ENCODE measurements around the gene PYCR2. TPM values are rescaled to one million over a fixed set of nuclear protein-coding genes. Genes with fewer than 3 reads are reported as not detected.

The PYCR2 gene
- polyA plus RNA-seq, 1 donor from 2014 or later, result 51.5 TPM

GRCh38 chr1:225949041-225949440 lies 25.0 kb upstream of the PYCR2 start:
- Histone ChIP-seq H3K4me2 (ENCODE audit: low read length) (no peak overlapping the region), H3K36me3 (ENCODE audit: insufficient read depth, low read length) (no peaks in the 10 kb centered on the region), H3K79me2 (replicated peaks; ENCODE audit: insufficient read depth, low read length) (no peaks in the 10 kb centered on the region), H3K9ac (ENCODE audit: low read length) (no peak overlapping the region), H3K27ac (ENCODE audit: low read length) (no peak overlapping the region), H4K20me1 (ENCODE audit: insufficient read depth) (no peaks in the 10 kb centered on the region), H3F3A (ENCODE audit: insufficient read depth, low read length, poor library complexity, severe bottlenecking) (no peaks in the 10 kb centered on the region), H3K9me3 (ENCODE audit: low read length) (no peaks in the 10 kb centered on the region), H3K9me2 (ENCODE audit: insufficient read depth, low read length) (no peaks in the 10 kb centered on the region), H2AFZ (ENCODE audit: low read depth, low read length) (no peak overlapping the region), H3K4me3 (ENCODE audit: low read length) (no peak overlapping the region), H3K27me3 (ENCODE audit: insufficient read depth, low read depth, low read length) (no peaks in the 10 kb centered on the region)
- TF ChIP-seq POLR2AphosphoS5 (IDR thresholded peaks at IDR 0.05), result no peak
- TF ChIP-seq TAF1 (IDR thresholded peaks at IDR 0.05; ENCODE audit: low read depth), result no peak
- TF ChIP-seq MXI1 (conservative IDR thresholded peaks at IDR 0.05; ENCODE audit: poor library complexity, severe bottlenecking), result no peak
- no peak for TF ChIP-seq EP300 (conservative IDR thresholded peaks at IDR 0.05; ENCODE audit: poor library complexity, severe bottlenecking)
- TF ChIP-seq RAD21 (conservative IDR thresholded peaks at IDR 0.05), result no peak
- TF ChIP-seq SMC3 (conservative IDR thresholded peaks at IDR 0.05; ENCODE audit: poor library complexity), result no peak
- TF ChIP-seq, protein P1, sequence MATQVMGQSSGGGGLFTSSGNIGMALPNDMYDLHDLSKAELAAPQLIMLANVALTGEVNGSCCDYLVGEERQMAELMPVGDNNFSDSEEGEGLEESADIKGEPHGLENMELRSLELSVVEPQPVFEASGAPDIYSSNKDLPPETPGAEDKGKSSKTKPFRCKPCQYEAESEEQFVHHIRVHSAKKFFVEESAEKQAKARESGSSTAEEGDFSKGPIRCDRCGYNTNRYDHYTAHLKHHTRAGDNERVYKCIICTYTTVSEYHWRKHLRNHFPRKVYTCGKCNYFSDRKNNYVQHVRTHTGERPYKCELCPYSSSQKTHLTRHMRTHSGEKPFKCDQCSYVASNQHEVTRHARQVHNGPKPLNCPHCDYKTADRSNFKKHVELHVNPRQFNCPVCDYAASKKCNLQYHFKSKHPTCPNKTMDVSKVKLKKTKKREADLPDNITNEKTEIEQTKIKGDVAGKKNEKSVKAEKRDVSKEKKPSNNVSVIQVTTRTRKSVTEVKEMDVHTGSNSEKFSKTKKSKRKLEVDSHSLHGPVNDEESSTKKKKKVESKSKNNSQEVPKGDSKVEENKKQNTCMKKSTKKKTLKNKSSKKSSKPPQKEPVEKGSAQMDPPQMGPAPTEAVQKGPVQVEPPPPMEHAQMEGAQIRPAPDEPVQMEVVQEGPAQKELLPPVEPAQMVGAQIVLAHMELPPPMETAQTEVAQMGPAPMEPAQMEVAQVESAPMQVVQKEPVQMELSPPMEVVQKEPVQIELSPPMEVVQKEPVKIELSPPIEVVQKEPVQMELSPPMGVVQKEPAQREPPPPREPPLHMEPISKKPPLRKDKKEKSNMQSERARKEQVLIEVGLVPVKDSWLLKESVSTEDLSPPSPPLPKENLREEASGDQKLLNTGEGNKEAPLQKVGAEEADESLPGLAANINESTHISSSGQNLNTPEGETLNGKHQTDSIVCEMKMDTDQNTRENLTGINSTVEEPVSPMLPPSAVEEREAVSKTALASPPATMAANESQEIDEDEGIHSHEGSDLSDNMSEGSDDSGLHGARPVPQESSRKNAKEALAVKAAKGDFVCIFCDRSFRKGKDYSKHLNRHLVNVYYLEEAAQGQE (IDR thresholded peaks at IDR 0.05; ENCODE audit: borderline replicate concordance), result no peak
- no peak for TF ChIP-seq EZH2 (IDR thresholded peaks at IDR 0.05; ENCODE audit: borderline replicate concordance, insufficient read depth, low read length, poor library complexity, severe bottlenecking)

GRCh38 chr1:225946803-225947202 lies 22.8 kb upstream of the PYCR2 start:
- TF ChIP-seq POLR2AphosphoS5 (IDR thresholded peaks at IDR 0.05) (no peak), EZH2 (IDR thresholded peaks at IDR 0.05; ENCODE audit: borderline replicate concordance, insufficient read depth, low read length, poor library complexity, severe bottlenecking) (no peak), TAF1 (IDR thresholded peaks at IDR 0.05; ENCODE audit: low read depth) (no peak), EP300 (conservative IDR thresholded peaks at IDR 0.05; ENCODE audit: poor library complexity, severe bottlenecking) (no peak), MXI1 (conservative IDR thresholded peaks at IDR 0.05; ENCODE audit: poor library complexity, severe bottlenecking) (no peak), SMC3 (conservative IDR thresholded peaks at IDR 0.05; ENCODE audit: poor library complexity) (no peak), RAD21 (conservative IDR thresholded peaks at IDR 0.05) (no peak)
- TF ChIP-seq, protein P2, sequence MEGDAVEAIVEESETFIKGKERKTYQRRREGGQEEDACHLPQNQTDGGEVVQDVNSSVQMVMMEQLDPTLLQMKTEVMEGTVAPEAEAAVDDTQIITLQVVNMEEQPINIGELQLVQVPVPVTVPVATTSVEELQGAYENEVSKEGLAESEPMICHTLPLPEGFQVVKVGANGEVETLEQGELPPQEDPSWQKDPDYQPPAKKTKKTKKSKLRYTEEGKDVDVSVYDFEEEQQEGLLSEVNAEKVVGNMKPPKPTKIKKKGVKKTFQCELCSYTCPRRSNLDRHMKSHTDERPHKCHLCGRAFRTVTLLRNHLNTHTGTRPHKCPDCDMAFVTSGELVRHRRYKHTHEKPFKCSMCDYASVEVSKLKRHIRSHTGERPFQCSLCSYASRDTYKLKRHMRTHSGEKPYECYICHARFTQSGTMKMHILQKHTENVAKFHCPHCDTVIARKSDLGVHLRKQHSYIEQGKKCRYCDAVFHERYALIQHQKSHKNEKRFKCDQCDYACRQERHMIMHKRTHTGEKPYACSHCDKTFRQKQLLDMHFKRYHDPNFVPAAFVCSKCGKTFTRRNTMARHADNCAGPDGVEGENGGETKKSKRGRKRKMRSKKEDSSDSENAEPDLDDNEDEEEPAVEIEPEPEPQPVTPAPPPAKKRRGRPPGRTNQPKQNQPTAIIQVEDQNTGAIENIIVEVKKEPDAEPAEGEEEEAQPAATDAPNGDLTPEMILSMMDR (IDR thresholded peaks at IDR 0.05; ENCODE audit: poor library complexity, severe bottlenecking), result no peak
- TF ChIP-seq, protein P1 (IDR thresholded peaks at IDR 0.05; ENCODE audit: borderline replicate concordance), result no peak
- no peak overlapping the region for H3K4me3 ChIP-seq (ENCODE audit: low read length)

More at GRCh38 chr1:225946803-225947202, 22.8 kb upstream of the PYCR2 start:
- Histone ChIP-seq H3K9ac (ENCODE audit: low read length) (no peak overlapping the region), H3K27me3 (ENCODE audit: insufficient read depth, low read depth, low read length) (no peaks in the 10 kb centered on the region), H3K9me3 (ENCODE audit: low read length) (no peaks in the 10 kb centered on the region), H4K20me1 (ENCODE audit: insufficient read depth) (no peaks in the 10 kb centered on the region), H3K4me2 (ENCODE audit: low read length) (no peak overlapping the region), H2AFZ (ENCODE audit: low read depth, low read length) (no peak overlapping the region), H3F3A (ENCODE audit: insufficient read depth, low read length, poor library complexity, severe bottlenecking) (no peaks in the 10 kb centered on the region), H3K79me2 (replicated peaks; ENCODE audit: insufficient read depth, low read length) (no peaks in the 10 kb centered on the region), H3K9me2 (ENCODE audit: insufficient read depth, low read length) (no peaks in the 10 kb centered on the region), H3K27ac (ENCODE audit: low read length) (no peak overlapping the region), H3K36me3 (ENCODE audit: insufficient read depth, low read length) (no peaks in the 10 kb centered on the region)

Measured in neural cell (in vitro differentiated cells).